Colonic mucosa (tissue), 4 donors: ENCODE measurements around the gene RAD54L2. TPM values are rescaled to one million over a fixed set of nuclear protein-coding genes. Genes with fewer than 3 reads are reported as not detected.
"Not testable (repeated sequence)": the region's sequence is repeated elsewhere in the genome, so short reads cannot be mapped to it uniquely, and the experiment has no call there.

ENCODE experiments used
- DNase-seq: peaks from one replicate; pipeline ENCODE4 v3.0.0-alpha.2; 2020
- H3K27ac ChIP-seq: fragments of 200-600 bp; one replicate; pipeline ENCODE4 v1.8.0; 2021
- H3K27me3 ChIP-seq: fragments of 200-600 bp; one replicate; pipeline ENCODE4 v1.8.0; 2021
- H3K36me3 ChIP-seq: fragments of 200-600 bp; one replicate; pipeline ENCODE4 v1.8.0; 2021
- H3K4me1 ChIP-seq: fragments of 200-600 bp; one replicate; pipeline ENCODE4 v1.8.0; 2021; ENCODE audit warnings: mild to moderate bottlenecking
- H3K4me3 ChIP-seq: fragments of 200-600 bp; one replicate; pipeline ENCODE4 v1.8.0; 2021
- H3K9ac ChIP-seq, 2 donors: one replicate each; pipeline ENCODE4 v1.7.0; 2013; ENCODE audit warnings: control low read depth in 2 of 2, low read depth in 2 of 2, low read length in 2 of 2
- H3K9me3 ChIP-seq: fragments of 200-600 bp; one replicate; pipeline ENCODE4 v1.8.0; 2021
- CTCF ChIP-seq: fragments of 200-600 bp; IDR thresholded peaks from one replicate; pipeline ENCODE4 v1.8.0; 2022; ENCODE audit warnings: antibody characterized with exemption, mild to moderate bottlenecking
- intact Hi-C: fragments of 100-400 bp; cut with DNase I; formaldehyde crosslinking; loops from one replicate; pipeline ENCODE4 v1.14.1; 2022
- total RNA-seq, 2 donors: library from RNA; stranded (reverse); fragmentation: NEBNext Ultra II Directional in 1 of 2; extraction: Animal tissue kit (Norgen Biotek cat#: 25700) in 1 of 2; gene quantifications; one replicate each; pipeline ENCODE4 v1.2.1, GENCODE V29; 2021
- donor health status: healthy.
- donor health status: DM: no; HTN: no; CAD: no.
- donor health status: DM: no; HTN: no; CAD: no.

The RAD54L2 gene
- total RNA-seq, 2 donors from 2014 or later: 14.9 to 16.4 TPM

DNA sequence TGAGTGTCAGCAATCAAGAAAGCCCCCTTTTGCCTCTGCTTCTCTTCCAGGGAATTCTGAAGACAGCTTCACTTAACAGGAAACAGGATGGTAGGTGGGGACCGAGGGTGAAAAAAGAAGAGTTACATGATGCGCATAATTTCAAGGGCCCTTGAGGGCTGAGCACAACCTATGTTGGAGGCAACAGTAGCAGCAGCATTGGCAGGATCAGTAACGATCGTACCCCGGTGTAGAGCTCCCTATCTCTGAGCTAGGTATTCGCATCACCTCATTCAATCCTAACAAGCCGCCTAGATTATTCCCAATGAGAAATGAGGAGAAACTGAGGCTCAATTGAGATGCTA, 432 bp upstream of the RAD54L2 start:
- TF ChIP-seq CTCF: no peak
- intact Hi-C loops: no loop called here
- H3K9ac ChIP-seq: peak overlapping the region; percentile 91 to 97
- no peaks in the 10 kb centered on the region for H3K36me3 ChIP-seq
- peak; percentile 17 for DNase-seq
- no peaks in the 10 kb centered on the region for H3K9me3 ChIP-seq
- H3K27ac ChIP-seq: peak overlapping the region; percentile 37
- peak overlapping the region; percentile 84 for H3K4me3 ChIP-seq
- H3K4me1 ChIP-seq: peaks cover 5% of the 10 kb centered on the region
- no peaks in the 10 kb centered on the region for H3K27me3 ChIP-seq

GRCh38 chr3:51539291-51539941, 897 bp downstream of the RAD54L2 start:
- intact Hi-C loops: no loop called here
- TF ChIP-seq CTCF: no peak
- H3K9ac ChIP-seq: peak overlapping the region; percentile 74 to 97
- no peaks in the 10 kb centered on the region for H3K9me3 ChIP-seq
- peaks cover 5% of the 10 kb centered on the region for H3K4me1 ChIP-seq
- H3K4me3 ChIP-seq: peak overlapping the region; percentile 84
- H3K27ac ChIP-seq: peak overlapping the region; percentile 75
- peak; percentile 41 for DNase-seq
- no peaks in the 10 kb centered on the region for H3K36me3 ChIP-seq
- no peaks in the 10 kb centered on the region for H3K27me3 ChIP-seq

DNA sequence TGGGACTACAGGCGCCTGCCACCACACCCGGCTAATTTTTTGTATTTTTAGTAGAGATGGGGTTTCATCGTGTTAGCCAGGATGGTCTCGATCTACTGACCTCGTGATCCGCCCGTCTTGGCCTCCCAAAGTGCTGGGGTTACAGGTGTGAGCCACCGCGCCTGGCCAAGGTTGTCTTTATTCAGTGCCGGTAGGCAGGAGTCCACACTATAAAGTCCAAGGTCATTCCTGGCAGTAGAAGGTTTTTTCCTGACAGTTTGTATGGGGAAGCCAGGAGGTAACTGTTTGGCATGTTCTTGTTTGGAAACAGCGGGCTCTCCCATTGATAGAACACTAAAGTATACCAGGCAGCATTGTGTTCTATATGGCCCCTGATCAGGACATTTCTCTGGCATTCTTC, 4.1 kb downstream of the RAD54L2 start:
- H3K9ac ChIP-seq, intact Hi-C loops, DNase-seq, H3K27ac ChIP-seq, H3K27me3 ChIP-seq, H3K4me3 ChIP-seq, H3K9me3 ChIP-seq, H3K4me1 ChIP-seq, H3K36me3 ChIP-seq: not testable (repeated sequence)

DNA sequence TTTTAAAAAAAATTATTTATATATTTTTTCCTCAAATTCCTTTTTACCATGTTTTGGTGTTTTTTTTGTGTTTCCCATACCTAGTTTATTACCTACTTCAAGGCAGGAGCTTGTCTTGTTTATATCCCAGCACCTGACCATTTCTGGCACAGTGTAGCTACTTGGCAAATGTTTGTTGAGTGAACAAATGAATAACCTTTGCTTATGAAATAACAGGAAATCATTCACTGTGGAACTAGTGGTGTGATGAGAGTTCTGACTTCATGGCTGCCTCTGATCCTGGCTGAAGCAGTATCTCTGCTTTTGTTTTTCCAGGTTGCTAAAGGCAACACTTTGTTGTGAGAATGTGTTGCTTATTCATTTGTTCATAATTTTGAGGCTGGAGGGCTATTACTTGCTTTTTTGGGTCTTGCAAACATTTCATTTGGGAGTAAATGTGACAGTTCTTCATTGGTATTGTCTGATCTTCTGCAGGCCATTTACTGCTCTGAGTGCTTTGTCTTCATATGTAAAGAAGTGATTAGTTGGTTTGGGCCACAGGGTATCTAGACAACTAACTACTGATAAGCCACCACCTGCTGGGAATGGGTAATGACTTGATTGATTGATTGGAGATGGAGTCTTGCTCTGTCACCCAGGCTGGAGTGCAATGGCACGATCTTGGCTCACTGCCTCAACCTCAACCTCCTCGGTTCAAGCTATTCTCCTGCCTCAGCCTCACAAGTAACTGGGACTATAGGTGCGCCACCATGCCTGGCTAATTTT, 5.7 kb downstream of the RAD54L2 start:
- no peaks in the 10 kb centered on the region for H3K9me3 ChIP-seq
- no peaks in the 10 kb centered on the region for H3K27me3 ChIP-seq
- H3K9ac ChIP-seq: no peak overlapping the region
- H3K27ac ChIP-seq: no peak overlapping the region
- no peak overlapping the region for H3K4me3 ChIP-seq
- intact Hi-C loops: no loop called here
- H3K4me1 ChIP-seq: no peaks in the 10 kb centered on the region
- no peak for DNase-seq
- H3K36me3 ChIP-seq: no peaks in the 10 kb centered on the region
- TF ChIP-seq CTCF: no peak

- Histone ChIP-seq H3K4me3 (no peak overlapping the region), H3K9me3 (no peaks in the 10 kb centered on the region), H3K27me3 (no peaks in the 10 kb centered on the region), H3K4me1 (no peaks in the 10 kb centered on the region), H3K36me3 (no peaks in the 10 kb centered on the region), H3K27ac (no peak overlapping the region), H3K9ac (no peak overlapping the region)
- TF ChIP-seq CTCF: no peak
- DNase-seq: no peak
- intact Hi-C loops: no loop called here
Observed at GRCh38 chr3:51547274-51547673, 8.8 kb downstream of the RAD54L2 start.

DNA sequence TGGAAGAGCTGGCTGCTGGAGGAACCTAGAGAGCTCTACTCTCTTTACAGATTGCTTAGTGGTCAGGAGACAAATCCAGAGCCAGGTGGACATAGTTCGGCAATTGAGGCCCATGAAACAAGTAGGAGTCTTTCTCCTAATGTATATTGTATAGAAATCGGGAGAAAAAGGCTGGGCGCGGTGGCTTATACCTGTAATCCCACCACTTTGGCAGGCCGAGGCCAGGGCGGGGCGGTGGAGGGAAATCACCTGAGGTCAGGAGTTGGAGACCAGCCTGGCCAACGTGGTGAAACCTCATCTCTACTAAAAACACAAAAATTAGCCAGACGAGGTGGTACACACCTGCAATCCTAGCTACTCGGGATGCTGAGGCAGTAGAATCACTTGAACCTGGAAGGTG, 10.8 kb downstream of the RAD54L2 start:
- no peak overlapping the region for H3K4me3 ChIP-seq
- no peak for TF ChIP-seq CTCF
- H3K27ac ChIP-seq: no peak overlapping the region
- H3K9ac ChIP-seq: no peak overlapping the region
- H3K36me3 ChIP-seq: no peaks in the 10 kb centered on the region
- no peaks in the 10 kb centered on the region for H3K9me3 ChIP-seq
- no peak for DNase-seq
- no peaks in the 10 kb centered on the region for H3K4me1 ChIP-seq
- H3K27me3 ChIP-seq: no peaks in the 10 kb centered on the region
- intact Hi-C loops: no loop called here
